NCI-H2227 treated with DMSO at 0.1 percent for 48 hours (cell line): ENCODE data around the gene BNIP2.
A peak's percentile ranks its signal among the peaks of the same experiment; 100 is the strongest.
"Not testable (repeated sequence)": the region's sequence is repeated elsewhere in the genome, so short reads cannot be mapped to it uniquely, and the experiment has no call there.

ENCODE experiments used
- DNase-seq: peaks from one replicate; lab custom pipeline; 2025; lab: John Stamatoyannopoulos, UW

The BNIP2 gene

DNA sequence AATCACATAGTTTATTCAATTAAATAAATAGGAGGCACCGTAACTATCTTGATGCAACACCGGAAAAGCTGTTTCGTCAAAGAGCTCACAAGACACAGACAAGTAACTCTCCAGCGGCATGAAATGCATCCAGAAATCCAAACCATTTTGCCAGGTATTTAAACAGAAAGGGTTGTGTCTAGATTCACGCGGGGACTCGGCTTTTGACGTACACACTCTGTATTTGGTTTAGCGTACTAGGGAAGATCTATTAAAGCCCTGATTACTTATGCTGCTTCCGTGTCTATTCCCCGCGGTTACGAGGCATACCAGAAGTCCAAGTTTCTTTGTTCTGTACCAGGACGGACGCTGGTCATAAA is 718 bp downstream of the BNIP2 start:
- peak; percentile 30 for DNase-seq

DNA sequence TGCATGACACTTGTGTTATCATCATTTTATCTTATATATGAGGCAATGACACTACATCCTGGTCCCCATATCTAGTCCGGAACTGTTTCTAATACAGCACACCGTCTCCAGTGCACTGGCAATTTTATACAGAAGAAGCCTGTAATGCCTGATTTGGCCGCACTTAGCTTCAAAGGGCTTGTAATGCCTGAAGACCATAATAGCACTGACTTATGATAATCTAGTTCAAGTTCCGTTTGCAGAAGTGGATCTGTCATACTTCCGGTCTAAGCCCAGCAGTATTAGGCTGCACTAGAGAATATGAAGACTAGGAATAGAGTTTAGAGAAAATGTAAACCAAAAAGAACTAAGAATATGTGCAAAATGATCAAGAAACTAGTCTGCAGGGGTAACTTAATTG is 1.3 kb downstream of the BNIP2 start:
- peak; percentile 4 for DNase-seq

DNA sequence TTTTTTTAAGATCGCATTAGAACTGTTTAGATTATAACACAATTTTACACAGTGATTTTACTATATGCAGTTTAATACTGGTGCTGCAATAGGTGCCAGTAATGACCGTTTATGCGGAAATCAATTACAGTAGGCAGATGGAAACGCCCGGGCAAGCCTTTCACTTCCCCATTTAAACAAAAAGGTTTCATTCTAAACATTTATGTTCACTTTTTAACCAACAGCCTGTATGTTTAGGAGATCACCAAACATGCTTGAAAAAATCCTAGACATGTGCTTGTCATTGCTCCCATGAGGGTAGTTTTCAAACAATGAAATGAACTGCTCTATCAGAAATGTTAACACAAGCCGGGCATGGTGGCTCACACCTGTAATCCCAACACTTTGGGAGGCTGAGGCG is 2.7 kb downstream of the BNIP2 start:
- no peak for DNase-seq

DNA sequence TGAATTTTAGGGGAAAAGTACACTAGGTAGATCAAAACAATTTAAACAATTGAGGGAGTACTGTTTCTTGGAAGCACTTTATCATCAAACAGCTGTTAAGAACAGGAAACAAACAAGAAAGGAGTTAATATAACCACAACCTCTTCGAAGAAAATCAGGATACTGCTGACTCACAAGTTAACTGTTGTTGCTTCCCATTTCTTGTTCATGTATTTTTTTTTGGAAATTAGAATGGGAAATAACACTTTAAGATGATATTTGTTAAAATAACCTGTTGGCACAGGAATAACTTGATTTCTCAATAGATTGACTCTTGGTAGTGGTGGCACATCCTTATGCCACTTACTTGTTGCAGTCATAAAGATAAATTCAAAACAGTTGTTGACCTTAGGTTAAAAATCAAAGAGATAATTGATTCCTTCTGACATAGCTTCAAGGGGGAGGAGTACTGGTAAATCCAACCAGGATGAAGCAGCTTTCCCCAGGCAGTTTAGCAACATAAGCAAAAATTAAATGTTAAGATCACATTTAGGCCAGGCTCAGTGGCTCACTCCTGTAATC is 3.3 kb downstream of the BNIP2 start:
- no peak for DNase-seq

DNA sequence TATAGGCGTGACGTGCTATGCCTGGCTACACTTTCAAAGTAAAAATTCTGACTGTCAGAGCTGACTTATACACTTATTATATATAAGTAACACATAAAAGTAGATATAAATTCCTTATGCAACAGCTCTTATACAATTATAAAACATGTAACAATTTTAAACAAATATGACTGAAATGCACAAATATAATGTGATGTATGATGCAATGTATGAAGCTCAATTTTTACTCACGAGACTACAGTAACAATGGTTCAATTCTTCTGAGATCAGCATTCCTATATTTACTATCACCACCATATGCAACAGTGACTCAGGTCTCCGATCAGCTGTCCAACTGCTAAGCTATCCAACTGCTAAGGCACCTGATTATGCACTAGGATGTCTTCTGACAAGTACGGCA is 8.2 kb downstream of the BNIP2 start:
- DNase-seq: no peak

DNA sequence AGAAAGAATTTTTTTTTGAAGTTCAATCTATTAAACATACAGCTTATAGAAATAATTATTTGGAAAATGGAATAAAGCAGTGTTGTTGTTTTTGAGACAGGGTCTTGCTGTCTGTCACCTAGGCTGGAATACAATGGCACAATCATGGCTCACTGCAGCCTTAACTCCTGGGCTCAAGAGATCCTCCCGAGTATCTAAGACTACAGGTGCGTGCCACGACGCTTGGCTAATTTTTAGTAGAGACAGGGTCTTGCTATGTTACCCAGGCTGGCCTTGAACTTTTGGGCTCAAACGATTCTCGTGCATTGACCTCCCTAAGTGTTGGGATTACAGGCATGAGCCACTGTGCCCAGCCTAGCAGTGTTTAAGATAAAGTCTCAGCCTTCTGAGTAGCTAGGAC is 8.8 kb downstream of the BNIP2 start:
- no peak for DNase-seq

DNA sequence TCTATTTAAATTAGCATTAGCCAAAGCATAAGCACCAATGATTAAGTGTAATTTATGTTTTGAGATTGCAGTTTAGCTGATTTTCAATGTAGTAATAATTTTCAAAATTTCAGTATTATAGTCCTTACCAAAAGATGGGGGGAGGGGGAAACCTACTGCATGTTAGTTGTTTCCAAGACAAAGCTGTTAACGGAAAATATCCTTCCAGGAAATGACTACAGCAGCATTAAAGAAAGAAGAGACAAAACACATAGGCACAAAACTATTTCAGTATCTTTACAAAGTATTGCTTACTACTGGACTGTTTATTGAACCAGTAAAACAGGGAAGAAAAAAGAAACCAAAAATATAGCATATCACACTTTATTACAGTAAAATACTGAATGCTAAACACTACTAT is 10.5 kb downstream of the BNIP2 start:
- DNase-seq: no peak

DNA sequence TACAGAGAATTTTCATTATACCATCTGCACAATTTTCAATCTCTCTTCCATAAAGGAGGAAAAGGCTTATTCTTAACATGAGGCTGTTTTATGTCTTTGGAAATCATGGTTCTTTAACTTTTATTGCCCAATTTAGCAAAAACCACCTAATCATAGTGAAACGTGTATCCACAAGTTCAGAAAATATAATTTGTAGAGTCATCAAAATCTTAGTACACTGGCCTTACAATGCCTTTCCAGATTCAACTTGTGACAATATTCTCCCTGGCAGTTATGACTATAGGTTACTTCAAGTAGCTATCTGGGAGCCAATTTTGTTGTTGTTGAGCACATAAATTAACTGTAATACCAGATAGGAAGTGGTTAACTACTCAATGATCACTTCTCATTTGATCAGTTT is 10.9 kb downstream of the BNIP2 start:
- DNase-seq: no peak

DNA sequence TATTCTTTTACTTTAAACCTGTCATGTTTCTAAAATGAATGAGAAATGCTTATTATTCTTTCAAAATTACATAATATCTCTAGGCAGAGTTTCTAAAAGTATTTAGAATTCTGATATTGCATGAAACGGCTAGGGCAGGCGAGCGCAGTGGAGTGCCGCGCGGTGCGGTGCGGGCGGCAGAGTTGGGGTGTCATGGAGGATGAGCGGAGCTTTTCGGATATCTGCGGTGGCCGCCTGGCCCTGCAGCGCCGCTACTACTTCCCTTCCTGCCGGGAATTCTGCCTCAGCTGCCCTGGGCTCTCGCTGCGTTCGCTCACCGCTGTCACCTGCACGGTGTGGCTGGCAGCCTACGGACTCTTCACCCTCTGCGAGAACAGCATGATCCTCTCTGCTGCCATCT is 12.6 kb downstream of the BNIP2 start:
- no peak for DNase-seq

DNA sequence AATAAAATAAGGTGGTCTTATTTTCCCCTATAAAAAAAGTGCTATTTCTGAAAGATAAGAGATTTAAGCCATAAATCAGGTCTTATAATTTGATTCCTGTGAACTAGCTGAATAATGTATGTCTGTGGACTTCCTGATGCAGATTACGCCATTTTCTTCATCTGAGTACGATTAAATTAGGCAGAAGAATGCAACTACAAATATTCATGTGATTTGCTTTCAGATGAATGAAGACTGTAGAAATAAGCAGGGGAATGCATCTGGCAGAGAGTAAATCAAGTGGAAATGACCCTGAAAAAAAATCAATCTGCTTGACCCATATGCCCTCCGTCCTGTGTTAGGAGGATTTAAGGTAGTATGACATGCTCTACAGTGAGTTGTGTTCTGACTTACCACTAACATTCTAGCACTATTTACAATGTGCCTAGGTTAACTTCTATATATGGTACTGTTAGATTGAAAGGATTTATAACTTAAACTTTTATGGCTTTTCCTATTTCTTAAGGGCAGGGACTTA is 14.7 kb downstream of the BNIP2 start:
- DNase-seq: no peak

DNA sequence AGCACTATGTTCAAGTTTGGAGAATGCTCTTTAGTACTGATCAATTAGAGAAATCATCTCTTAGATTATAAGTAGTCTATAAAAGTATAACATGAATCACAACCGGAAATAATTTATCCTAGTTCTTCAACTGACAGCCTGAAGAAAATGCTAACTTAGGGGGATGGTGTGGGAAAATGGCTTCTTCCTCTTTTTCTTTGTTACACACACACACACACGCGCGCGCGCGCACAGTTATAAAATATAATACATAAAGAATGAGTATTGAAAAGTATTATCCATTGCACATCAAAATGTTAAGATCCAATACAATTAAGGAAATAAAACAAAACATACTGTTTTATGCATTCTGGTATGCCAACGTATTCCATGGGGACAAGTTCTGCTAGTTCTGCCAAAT is 20.6 kb downstream of the BNIP2 start:
- DNase-seq: no peak

DNA sequence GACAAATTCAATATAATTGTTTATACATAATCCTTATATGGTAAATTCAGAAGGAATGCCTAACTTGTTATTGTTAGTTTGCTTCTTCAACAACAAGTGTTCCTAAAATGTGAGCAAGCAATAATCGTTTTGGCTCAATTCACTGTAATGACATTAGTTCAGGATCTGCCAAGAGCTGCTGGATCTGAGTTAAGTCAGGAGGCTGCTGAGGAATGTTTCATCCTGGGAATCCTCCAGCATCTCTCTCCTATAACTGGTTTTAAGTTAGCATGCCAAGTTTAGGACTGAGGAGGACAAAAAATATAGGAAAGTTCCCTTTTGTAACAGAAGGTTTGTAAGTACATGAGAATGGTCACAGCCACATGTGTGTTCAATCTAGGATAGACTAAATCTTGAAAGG is 26.9 kb downstream of the BNIP2 start:
- DNase-seq: no peak

DNA sequence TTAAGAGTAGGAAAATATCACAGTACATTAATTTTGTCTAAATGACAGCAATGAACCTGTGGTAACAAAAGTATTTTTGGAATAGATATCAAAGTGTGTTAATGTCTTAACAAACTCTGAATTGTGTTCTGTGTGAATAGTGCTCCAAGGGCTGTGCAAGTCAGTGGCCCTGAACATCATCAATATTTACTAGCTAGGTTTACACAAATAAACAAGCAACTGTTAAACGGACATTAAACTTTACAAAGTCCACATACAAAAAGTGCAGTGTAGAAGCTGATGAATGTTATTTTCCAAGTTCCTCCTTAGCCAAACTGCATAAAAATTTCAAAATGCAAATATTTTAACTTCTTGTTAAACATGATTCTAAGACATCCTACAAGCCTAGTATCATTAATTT is 29.8 kb downstream of the BNIP2 start:
- DNase-seq: no peak

DNA sequence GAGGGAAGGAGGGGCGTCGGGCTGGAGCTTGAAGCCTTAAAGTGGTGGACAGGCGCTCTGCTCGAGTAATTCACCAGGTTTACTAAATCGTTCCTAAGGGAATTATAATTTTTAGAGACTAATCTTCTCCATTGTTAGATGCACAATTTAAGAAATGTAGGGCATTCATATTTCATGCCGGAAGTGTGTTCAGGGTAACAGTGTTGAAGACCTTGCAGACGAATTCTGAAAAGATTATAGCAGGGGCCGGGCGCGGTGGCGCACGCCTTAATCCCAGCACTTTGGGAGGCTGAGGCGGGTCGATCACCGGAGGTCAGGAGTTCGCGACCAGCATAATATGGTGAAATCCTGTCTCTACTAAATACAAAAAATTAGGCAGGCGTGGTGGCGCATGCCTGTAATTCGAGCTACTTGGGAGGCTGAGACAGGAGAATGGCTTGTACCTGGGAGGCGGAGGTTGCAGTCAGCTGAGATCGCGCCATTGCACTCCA is 31.4 kb downstream of the BNIP2 start:
- DNase-seq: no peak

DNA sequence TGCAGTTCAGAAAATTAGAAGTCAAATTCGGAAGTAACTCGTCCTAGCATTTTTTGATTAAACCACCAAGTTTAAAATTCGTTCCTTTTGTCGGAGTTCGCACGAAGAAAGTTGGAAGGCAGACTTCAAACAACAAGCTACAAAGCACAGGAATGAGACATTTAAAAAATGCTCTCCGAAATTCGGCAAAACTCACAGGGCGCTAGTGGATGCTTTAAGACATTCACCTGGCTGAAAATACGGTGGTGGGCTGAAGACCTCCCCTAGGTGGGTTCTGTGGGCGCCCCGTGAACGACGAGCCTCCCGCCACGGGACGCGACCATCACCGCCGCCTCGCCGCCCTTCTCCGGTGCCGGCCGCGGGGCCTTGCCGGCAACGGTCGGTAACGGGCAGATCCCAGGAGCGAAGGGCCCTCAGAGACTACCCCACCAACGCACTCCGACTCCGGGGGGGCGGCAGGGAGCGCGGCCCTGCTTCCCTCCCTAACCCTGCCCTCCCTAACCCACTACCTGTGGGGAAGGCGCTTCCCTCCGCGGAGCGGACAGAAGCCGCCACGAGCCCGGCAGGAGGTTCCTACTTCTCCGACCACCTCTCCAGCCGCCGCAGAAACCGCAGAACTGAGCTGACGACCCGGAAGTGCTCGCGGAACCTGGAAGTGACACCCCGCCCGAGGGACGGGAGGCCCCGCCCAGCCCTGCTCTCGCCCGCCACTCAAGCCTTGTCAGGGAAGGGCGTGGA is 32.1 kb downstream of the BNIP2 start, which contains the start of gene GTF2A2:
Gene GTF2A2, minus strand, starts transcription at position 619 of the 738 bp plus-strand sequence. CDS start 5,238 bp downstream, outside the sequence.
- peak; percentile 89 for DNase-seq

DNA sequence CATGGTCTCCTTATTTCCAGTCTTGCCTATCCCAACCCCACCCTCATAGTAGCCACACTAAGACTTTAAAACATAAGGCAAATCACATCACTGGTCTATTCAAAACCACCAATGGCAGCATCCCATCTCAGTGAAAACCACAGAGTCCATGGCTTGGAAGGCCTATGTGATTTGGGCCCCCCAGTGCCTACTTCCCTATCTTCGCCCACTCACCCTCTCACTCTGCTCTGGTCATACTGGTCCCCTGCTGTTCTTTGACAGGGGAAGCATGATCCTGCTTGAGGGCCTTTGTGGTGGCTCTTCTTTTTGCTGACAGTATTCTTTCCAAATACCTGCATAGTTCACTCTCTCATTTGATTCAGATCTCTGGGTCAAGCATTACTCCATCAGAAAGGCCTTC is 35.1 kb downstream of the BNIP2 start:
- no peak for DNase-seq

DNA sequence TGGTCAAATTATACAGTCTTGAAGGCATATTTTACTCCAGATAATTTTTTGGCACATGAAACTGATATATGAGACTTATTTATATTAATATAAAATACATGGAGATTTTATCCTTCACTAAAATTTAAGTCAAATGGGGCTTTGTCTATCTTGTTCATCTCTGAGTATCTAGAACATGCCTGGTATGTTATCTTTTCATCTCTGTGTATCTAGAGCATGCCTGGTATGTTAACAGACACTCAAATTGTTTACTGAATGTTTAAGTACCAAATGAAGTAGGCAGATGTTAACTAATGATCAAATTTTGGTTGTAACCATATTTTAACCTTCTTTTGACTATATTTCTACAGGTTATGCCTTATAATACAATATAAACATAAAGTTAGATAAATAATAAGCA is 39.5 kb downstream of the BNIP2 start:
- DNase-seq: no peak

DNA sequence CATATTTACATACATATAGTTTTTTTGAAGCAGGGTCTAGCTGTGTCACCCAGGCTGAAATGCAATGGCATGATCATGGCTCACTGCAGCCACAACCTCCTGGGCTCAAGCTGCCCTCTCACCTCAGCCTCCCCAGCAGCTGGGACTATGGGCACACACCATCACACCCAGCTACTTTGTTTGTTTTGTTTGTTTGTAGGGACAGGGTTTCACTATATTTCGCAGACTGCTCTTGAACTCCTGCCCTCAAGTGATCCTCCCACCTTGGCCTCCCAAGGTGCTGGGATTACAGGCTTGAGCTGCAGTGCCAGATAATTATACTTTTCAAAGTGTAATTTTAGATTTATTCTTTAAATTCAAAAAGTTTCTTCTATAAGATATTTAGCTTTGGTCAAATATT is 42.0 kb downstream of the BNIP2 start:
- DNase-seq: no peak

DNA sequence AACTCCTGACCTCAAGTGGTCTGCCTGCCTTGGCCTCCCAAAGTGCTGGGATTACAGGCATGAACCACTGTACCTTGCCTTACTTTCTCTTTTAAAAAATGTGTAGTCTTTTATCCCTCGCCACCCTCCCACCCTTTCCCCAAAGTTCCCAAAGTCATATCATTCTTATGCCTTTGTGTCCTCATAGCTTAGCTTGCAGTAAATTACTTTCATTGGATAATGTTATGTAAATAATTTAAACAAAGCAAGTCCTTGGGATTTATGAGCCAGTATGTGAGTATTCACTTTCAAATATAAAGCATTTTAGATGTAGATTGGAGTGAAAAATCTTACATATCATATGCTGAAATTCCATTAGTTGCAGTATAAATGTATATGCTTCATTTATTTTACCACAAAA is 42.8 kb downstream of the BNIP2 start:
- DNase-seq: no peak

DNA sequence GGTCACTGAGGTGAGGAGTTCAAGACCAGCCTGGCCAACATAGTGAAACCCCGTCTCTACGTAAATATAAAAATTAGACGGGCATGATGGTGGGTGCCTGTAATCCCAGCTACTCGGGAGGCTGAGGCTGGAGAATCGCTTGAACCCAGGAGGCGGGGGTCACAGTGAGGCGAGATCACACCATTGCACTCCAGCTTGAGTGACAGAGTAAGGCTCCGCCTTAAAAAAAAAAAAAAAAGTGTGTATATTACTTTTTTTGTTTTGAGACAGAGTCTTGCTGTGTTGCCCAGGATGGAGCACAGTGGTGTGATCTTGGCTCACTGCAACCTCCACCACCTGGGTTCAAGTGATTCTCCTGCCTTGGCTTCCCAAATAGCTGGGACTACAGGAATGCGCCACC is 43.3 kb downstream of the BNIP2 start:
- DNase-seq: not testable (repeated sequence)

DNA sequence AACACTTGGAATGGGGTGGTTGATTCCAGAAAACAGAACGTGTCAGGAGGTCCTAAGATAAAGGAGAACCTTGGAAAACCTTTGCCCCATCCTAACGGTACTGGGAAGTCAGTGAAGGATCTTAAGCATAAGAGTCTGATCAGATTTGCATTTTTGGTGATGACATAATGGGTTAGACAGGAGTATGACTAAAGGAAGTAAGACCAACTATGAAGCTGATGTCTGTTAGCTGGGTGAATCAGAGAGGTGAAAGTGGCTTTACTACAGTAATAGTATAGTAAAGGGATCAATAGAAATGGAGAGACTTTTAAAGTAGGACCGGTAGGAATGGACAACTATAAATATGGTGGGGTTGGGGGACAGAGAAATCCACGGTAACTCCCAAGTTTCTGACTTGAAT is 44.4 kb downstream of the BNIP2 start:
- no peak for DNase-seq

DNA sequence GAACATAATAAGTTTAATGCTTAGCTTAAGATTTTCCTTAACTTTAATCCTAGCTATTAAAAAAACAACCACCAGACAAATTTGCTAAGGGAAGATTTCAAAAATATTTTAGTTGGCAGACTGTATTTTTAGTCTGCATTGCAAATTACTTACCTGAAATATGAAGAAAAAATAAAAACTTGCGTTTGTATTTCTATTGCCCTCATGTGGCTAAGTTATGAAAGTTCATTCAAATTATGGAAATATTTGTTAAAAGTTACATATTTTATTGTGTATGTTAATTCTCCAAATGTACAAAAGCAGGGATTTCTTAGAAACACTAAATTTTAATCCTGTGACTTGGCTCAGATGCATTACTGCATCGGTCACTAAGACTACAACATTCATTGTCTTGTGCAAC is 46.8 kb downstream of the BNIP2 start:
- no peak for DNase-seq

DNA sequence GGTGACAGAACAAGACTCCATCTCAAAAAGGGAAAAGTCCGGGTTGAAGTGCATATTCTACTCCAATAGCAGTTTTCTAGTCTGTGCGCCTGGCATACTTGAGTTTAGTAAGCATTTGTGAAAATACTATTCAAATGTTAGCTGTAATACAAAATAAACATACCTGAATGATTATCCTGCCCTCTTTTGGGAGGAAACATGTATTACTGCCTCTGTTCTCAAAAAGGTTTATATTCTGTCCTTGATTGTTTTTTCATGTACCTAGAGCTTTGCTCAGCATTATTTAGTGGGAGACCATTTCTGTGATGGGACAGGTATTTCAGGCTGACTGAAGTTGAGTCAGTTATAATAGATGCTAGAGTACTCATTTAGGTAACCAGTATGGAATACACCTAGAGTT is 51.6 kb downstream of the BNIP2 start:
- not testable (repeated sequence) for DNase-seq

DNA sequence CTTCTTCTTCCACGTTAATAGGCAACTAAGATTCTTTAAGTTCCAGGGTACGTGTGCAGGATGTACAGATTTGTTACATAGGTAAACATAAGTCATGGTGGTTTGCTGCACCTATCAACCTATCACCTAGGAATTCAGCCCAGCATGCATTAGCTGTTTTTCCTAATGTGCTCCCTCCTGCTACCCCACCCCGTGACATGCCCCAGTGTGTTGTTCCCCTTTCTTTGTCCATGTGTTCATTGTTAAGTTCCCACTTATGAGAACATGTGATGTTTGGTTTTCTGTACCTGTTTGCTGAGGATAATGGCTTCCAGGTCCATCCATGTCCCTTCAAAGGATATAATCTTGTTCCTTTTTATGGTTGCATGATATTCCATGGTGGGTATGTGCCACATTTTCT is 52.9 kb downstream of the BNIP2 start:
- no peak for DNase-seq
